Natural killer cell treated with Interleukin-12 subunit alpha and Interleukin-12 subunit beta and Interleukin-15 and Interleukin-18, amount 100 ng/mL, for 72 hours (primary cell): ENCODE data around the gene NPIPA5. TPM values are rescaled to one million over a fixed set of nuclear protein-coding genes. Genes with fewer than 3 reads are reported as not detected.
"Not testable (repeated sequence)": the region's sequence is repeated elsewhere in the genome, so short reads cannot be mapped to it uniquely, and the experiment has no call there.

Experiments used
- ATAC-seq, 2 donors: fragments of 150-1000 bp; cut with Tn5 transposase in 1 of 2; sonication (Bioruptor Pico), chemical (Tn5 transposase) in 1 of 2; 2 replicates each; pipeline ENCODE4 v1.10.0; 2021
- DNase-seq: peaks from one replicate; pipeline ENCODE4 v3.0.0; 2022; ENCODE audit warnings: low spot score
- H3K27ac Mint-ChIP-seq, 2 donors: 1 replicate in 1 of 2; 2 replicates in 1 of 2; pipeline ENCODE4 v1.8.0; 2022; ENCODE audit warnings: mixed read lengths in 2 of 2, mild to moderate bottlenecking in 1 of 2, moderate library complexity in 1 of 2
- H3K27me3 Mint-ChIP-seq, 2 donors: 1 replicate in 1 of 2; 2 replicates in 1 of 2; pipeline ENCODE4 v1.8.0; 2022; ENCODE audit warnings: mixed read lengths in 2 of 2
- H3K36me3 Mint-ChIP-seq: one replicate; pipeline ENCODE4 v1.8.0; 2022; ENCODE audit warnings: mixed read lengths
- H3K4me1 Mint-ChIP-seq, 2 donors: 1 replicate in 1 of 2; 2 replicates in 1 of 2; pipeline ENCODE4 v1.8.0; 2022; ENCODE audit warnings: low read depth in 2 of 2, mixed read lengths in 2 of 2, mild to moderate bottlenecking in 1 of 2
- H3K4me3 Mint-ChIP-seq: one replicate; pipeline ENCODE4 v1.8.0; 2022; ENCODE audit warnings: mixed read lengths
- H3K9me3 Mint-ChIP-seq: 2 replicates; pipeline ENCODE4 v1.8.0; 2022; ENCODE audit warnings: mixed read lengths
- total RNA-seq, 2 donors: library from RNA; stranded (reverse); gene quantifications; one replicate each; pipeline ENCODE4 v1.2.3, GENCODE V29; 2022

Gene NPIPA5
- total RNA-seq = 10 to 100 TPM in 1 of 2 donors, under 1 TPM in 1; 0.43 to 15.5 TPM

DNA sequence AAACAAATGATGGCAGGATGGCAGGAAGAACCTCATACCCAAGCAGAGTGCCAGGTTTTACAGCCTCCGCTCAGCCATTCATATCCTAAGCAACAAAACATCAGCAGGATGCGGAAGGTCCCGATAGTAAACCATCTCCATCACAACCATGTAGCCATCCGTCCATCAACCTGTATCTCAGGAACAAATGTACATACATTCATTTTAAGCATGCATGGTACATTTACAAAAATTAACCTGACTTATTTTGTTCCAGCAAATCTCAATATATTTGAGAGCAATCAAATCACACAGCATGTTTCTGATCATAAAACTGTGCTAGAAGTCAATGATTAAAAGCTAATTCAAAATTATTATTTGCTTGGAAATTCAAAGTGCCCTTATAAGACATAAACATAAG, at the start of gene NPIPA5:
Gene NPIPA5 (minus strand): TSS at position 101 of the 400 bp plus-strand sequence. CDS start 0 bp downstream, at position 101.
- not testable (repeated sequence) for H3K4me3 Mint-ChIP-seq, H3K27me3 Mint-ChIP-seq, H3K27ac Mint-ChIP-seq, H3K4me1 Mint-ChIP-seq, H3K36me3 Mint-ChIP-seq, DNase-seq, ATAC-seq, H3K9me3 Mint-ChIP-seq

DNA sequence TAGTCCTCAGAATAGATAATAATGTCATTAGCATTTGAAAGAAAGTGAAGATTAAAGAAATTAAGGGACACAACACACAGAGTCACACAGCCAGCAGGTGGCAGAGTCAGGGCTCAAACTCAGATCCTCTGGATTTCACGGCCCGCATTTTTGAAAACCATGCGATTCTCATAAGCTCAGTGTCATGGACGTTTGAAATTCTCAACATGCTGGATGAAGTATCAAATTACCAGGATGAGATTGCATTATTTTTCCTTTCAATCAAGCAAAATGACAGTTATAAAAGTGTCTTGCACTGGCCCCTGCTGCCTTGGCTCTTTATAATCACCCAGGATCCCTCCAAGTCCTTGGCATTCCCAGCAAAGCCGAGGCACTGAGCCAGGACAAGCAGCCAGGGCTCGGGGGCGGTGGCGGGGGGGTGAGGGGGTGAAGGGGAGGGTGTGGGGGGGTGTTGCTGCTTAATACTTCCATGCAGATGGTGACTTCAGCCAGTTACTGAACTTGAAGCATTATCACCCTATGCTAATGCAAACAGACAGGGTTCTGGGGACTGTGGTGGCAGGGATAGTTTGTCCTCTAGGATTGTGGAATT, 49.6 kb upstream of the NPIPA5 start:
- no peaks in the 10 kb centered on the region for H3K36me3 Mint-ChIP-seq
- H3K4me3 Mint-ChIP-seq = no peak overlapping the region
- ATAC-seq = no peak
- H3K9me3 Mint-ChIP-seq = no peaks in the 10 kb centered on the region
- H3K4me1 Mint-ChIP-seq = no peaks in the 10 kb centered on the region
- H3K27ac Mint-ChIP-seq = no peak overlapping the region
- no peak for DNase-seq
- H3K27me3 Mint-ChIP-seq = peaks cover 3 to 8% of the 10 kb centered on the region in 2 donors

DNA sequence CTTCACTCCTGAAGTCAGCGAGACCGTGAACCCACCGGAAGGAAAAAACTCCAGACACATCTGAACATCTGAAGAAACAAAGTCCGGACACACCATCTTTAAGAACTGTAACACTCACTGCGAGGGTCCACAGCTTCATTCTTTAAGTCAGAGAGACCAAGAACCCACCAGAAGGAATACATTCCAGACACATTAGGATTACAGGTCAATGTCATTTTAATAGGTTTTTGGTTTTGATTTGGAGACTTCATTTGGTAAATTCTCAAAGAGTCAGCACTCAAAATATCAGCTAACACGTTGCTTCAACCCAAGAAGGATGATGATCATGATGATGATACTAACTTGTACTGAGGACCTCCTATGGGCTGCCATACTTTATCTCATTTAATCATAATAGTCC, 48.7 kb upstream of the NPIPA5 start:
- Mint-ChIP-seq H3K27me3 (peaks cover 3 to 8% of the 10 kb centered on the region in 2 donors), H3K27ac (no peak overlapping the region), H3K36me3 (no peaks in the 10 kb centered on the region), H3K4me1 (no peaks in the 10 kb centered on the region), H3K9me3 (no peaks in the 10 kb centered on the region), H3K4me3 (no peak overlapping the region)
- no peak for ATAC-seq
- DNase-seq = no peak

DNA sequence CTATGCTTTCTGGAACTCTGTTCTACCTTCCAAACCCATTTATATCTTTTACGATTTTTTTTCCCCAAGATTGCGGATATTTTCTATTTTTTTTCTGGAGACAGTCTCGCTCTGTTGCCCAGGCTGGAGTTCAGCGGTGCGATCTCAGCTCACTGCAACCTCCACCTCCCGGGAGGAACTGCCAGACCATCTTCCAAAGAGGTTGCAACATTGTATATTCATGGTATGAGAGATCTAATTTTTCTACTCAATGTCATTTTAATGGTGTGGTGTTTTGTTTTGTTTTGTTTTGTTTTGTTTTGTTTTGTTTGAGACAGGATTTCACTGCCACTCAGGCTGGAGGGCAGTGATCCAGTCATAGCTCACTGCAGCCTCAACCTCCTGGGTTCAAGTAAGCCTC, 47.8 kb upstream of the NPIPA5 start:
- Mint-ChIP-seq H3K4me1 (no peaks in the 10 kb centered on the region), H3K36me3 (no peaks in the 10 kb centered on the region), H3K9me3 (no peaks in the 10 kb centered on the region), H3K4me3 (no peak overlapping the region), H3K27me3 (peaks cover 5 to 15% of the 10 kb centered on the region in 2 donors), H3K27ac (no peak overlapping the region)
- ATAC-seq (no peak), DNase-seq (no peak)

DNA sequence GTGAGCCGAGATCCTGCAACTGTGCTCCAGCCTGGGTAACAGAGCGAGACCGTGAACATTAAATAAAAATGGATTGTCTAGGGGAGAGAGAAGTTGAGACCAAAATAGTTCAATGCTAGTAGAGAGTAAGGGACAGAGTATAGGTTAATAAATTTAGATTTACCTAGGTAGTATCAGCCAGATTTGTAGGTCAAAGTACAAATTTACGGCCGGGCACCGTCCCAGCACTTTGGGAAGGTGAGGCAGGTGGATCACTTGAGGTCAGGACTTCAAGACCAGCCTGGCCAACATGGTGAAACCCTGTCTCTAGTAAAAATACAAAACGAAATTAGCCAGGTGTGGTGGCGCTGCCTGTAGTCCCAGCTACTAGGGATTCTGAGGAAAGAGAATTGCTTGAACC, 44.1 kb upstream of the NPIPA5 start:
- no peak overlapping the region for H3K4me3 Mint-ChIP-seq
- DNase-seq (no peak), ATAC-seq (no peak)
- H3K4me1 Mint-ChIP-seq = no peaks in the 10 kb centered on the region
- no peaks in the 10 kb centered on the region for H3K36me3 Mint-ChIP-seq
- H3K27me3 Mint-ChIP-seq = peaks cover 8 to 15% of the 10 kb centered on the region in 2 donors
- no peaks in the 10 kb centered on the region for H3K9me3 Mint-ChIP-seq
- H3K27ac Mint-ChIP-seq = no peak overlapping the region

DNA sequence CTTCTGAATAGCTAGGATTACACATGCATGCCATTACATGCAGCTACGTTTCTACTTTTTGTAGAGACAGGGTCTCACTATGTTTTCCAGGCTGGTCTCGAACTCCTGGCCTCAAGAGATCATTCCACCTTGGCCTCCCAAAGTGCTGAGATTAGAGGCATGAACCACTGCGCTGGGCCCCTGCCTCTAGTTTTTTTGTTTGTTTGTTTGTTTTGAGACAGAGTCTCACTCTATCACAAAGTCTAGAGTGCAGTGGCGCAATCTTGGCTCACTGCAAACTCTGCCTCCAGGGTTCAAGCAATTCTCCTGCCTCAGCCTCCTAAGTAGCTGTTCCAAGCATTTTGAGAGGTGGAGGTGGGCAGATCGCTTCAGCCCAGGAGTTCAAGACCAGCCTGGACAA, 43.6 kb upstream of the NPIPA5 start:
- ATAC-seq, H3K4me3 Mint-ChIP-seq, H3K9me3 Mint-ChIP-seq, H3K27ac Mint-ChIP-seq, H3K36me3 Mint-ChIP-seq, H3K4me1 Mint-ChIP-seq, DNase-seq: not testable (repeated sequence)
- peaks cover 8 to 15% of the 10 kb centered on the region in 2 donors for H3K27me3 Mint-ChIP-seq

DNA sequence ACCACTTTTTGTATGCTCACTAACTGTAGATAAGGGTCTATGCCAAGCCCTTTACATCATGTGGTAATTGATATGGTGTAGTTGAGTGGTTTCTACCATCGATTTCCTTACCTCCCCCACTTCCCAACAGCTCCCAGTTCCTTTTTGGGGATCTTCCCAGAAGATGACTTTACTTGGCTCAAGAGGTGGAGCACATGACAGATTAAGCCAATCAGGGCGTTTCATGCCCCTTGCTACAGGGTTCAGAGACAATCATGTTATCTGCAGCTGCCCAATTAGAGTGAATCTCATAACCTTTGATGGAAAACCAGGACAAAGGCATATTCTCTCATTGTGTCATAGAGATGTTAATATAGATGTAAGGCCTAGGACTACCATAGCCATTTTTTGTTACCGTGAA, 40.1 kb upstream of the NPIPA5 start:
- no peak for DNase-seq
- Mint-ChIP-seq H3K4me1 (no peaks in the 10 kb centered on the region), H3K4me3 (no peak overlapping the region), H3K9me3 (no peaks in the 10 kb centered on the region), H3K36me3 (no peaks in the 10 kb centered on the region), H3K27me3 (peaks cover 8 to 19% of the 10 kb centered on the region in 2 donors), H3K27ac (no peak overlapping the region)
- ATAC-seq = no peak

DNA sequence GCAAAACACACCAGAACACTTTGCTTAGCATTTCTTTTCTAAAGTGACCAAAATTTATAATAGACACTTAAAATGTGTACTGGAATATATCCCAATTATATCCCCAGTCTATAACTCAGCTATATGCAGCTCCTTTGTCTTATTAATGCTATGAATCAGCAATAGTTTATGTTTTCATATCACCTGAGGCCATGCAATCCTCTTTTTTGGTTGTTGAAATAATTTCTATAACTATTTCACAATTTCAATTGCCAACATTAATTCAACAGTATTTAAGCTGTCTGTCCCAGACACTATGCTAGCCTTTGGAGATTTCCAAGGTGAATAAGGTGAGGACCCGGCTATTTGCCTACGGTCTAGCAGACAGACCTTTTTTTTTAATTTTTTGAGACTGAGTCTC, 39.1 kb upstream of the NPIPA5 start:
- Mint-ChIP-seq H3K4me1 (no peaks in the 10 kb centered on the region), H3K27me3 (peaks cover 8 to 19% of the 10 kb centered on the region in 2 donors), H3K27ac (no peak overlapping the region), H3K36me3 (no peaks in the 10 kb centered on the region), H3K4me3 (no peak overlapping the region), H3K9me3 (no peaks in the 10 kb centered on the region)
- ATAC-seq (no peak), DNase-seq (no peak)

DNA sequence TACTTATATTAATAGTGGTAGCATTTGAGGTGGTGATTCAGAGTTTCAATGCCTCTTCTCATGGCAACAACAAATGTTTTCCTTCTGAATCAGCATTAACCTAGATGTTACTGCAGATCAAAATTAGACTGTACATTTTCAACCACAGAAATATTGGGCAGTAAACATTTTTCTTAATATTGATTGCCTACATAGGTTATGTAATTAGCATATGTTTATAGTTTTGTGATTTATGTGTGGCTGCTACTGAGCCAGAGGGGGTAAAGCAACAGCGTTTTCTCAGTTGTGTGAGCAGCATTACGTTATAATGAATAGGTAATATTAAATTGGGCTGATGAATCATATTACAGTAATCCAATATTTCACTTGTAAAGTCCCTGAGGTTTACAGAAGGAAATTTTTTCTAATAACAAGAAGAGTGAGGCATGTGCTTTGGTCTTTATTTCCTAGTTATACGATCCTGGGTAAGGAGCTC, 37.5 kb upstream of the NPIPA5 start:
- H3K27ac Mint-ChIP-seq = no peak overlapping the region
- H3K27me3 Mint-ChIP-seq = peaks cover 6 to 12% of the 10 kb centered on the region in 2 donors
- ATAC-seq = no peak
- H3K9me3 Mint-ChIP-seq = no peaks in the 10 kb centered on the region
- H3K36me3 Mint-ChIP-seq = no peaks in the 10 kb centered on the region
- no peak for DNase-seq
- no peak overlapping the region for H3K4me3 Mint-ChIP-seq
- no peaks in the 10 kb centered on the region for H3K4me1 Mint-ChIP-seq

DNA sequence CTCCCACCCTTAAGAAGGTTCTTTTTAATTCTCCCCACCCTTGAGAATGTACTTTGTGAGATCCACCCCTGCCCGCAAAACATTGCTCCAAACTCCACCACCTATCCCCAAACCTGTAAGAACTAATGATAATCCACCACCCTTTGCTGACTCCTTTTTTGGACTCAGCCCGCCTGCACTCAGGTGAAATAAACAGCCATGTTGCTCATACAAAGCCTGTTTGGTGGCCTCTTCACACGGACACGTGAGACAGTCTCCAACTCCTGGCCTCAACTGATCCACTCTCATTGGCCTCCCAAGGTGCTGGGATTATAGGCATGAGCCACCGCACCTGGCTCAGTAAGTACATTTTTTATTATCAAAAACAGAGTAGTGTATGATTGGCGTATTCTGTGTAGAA, 31.4 kb upstream of the NPIPA5 start:
- not testable (repeated sequence) for H3K27ac Mint-ChIP-seq

DNA sequence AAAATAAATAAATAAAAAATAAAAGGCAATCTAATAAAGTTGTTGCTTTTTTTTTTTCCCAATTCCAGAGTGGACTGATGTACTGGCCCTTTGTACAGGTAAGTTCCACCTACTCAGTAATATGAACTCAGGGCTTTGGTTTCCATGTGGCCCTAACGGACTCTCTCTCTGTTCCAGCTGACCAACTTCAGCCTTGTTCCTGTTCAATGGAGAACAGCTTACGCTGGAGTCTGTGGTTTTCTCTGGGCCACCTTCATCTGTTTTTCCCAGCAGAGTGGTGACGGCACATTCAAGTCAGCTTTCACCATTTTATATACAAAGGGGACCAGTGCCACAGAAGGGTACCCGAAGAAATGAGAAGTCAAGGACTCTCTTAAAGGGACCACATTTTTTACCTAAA, 29.7 kb upstream of the NPIPA5 start:
- not testable (repeated sequence) for H3K36me3 Mint-ChIP-seq, H3K27ac Mint-ChIP-seq, H3K4me3 Mint-ChIP-seq, H3K9me3 Mint-ChIP-seq, ATAC-seq, H3K4me1 Mint-ChIP-seq, H3K27me3 Mint-ChIP-seq, DNase-seq

More for the DNA sequence above, 31.4 kb upstream of the NPIPA5 start:
- ATAC-seq, DNase-seq, H3K36me3 Mint-ChIP-seq, H3K27me3 Mint-ChIP-seq, H3K4me3 Mint-ChIP-seq, H3K9me3 Mint-ChIP-seq, H3K4me1 Mint-ChIP-seq: not testable (repeated sequence)

DNA sequence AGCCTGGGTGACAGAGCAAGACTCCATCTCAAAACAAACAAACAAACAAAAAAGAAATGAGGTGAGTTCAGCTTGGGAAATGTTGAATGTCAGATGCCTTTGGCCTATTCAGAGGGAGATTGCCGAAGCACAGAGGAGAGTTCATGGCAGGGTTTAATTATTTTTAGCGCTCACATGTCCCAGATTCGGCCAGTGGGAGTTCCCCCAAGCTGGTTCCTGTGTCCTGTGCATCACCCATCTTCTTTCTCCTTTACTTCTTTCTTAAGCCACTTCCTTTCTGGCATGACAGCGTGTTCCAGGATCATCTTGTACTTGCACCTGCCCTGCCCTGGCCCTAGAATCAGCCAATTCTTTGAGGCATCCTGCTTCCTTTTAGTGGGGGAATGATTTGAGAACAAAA, 26.7 kb upstream of the NPIPA5 start:
- Mint-ChIP-seq H3K36me3 (no peaks in the 10 kb centered on the region), H3K27ac (no peak overlapping the region), H3K9me3 (no peaks in the 10 kb centered on the region), H3K27me3 (no peaks in the 10 kb centered on the region), H3K4me3 (no peak overlapping the region), H3K4me1 (no peaks in the 10 kb centered on the region)
- no peak for ATAC-seq
- DNase-seq = no peak

DNA sequence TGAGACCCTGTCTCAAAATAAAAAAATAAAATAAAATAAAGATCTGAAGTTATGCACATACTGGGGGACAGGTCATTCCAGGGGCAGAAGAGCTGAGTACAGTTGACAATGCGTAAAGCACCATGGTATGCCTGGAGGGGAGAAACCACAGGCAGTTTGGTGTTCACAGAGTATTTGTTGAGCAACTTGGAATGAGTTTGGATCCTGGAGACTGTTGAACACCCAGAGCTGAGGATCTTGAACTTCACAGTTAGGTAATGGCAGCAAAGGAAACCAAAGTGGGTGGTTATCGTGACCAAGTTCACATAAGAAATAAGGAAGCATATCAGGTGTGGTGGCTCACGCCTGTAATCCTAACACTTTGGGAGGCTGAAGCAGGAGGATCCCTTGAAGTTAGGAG, 26.0 kb upstream of the NPIPA5 start:
- not testable (repeated sequence) for H3K27ac Mint-ChIP-seq, H3K9me3 Mint-ChIP-seq, H3K4me1 Mint-ChIP-seq, DNase-seq, H3K27me3 Mint-ChIP-seq, H3K4me3 Mint-ChIP-seq, ATAC-seq, H3K36me3 Mint-ChIP-seq

DNA sequence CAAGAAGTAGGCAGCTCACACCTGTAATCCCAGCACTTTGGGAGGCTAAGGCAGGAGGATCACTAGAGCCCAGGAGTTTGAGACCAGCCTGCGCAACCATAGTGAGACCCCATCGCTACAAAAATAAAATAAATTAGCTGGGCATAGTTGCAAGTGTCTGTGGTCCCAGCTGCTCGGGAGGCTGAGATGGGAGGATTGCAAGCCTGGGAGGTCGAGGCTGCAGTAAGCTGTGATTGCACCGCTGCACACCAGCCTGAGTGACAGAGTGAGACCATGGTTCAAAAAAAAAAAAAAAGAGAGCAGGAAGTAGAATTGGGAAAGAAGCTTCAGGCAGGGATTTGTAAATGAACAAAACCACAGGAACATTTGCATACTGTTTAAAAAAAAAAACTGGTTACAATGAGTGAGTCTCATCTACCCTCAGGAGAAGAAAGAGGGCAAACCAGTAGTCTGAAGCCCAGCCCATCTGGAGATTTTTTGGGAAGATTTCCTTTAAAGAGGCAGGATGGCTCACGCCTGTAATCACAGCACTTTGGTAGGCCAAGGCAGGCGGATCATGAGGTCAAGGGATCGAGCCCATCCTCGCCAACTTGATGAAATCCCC, 25.4 kb upstream of the NPIPA5 start:
- Mint-ChIP-seq H3K27ac (no peak overlapping the region), H3K9me3 (no peaks in the 10 kb centered on the region), H3K27me3 (no peaks in the 10 kb centered on the region), H3K4me3 (no peak overlapping the region), H3K4me1 (no peaks in the 10 kb centered on the region), H3K36me3 (no peaks in the 10 kb centered on the region)
- ATAC-seq (peak; percentile 27 to 67), DNase-seq (no peak)

DNA sequence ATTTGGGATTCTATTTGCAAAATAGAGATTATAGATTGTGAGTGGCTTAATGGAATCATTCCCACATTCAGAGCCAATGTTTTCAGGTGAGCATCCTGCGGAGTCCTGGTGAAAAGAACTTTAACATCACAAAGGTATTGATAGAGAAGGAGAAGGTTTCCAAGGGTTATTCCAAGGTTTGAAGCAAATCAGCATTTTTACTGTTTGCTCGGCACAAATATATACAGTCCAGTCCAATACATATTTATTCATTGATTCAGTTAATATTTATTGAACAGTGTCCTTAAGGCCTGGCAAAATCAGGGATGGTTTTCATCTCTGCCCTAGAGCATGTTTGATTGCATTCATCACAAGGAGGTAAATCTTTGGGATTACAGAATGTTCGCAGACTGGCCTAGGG, 23.9 kb upstream of the NPIPA5 start:
- Mint-ChIP-seq H3K36me3 (no peaks in the 10 kb centered on the region), H3K4me3 (no peak overlapping the region), H3K4me1 (no peaks in the 10 kb centered on the region), H3K27ac (no peak overlapping the region), H3K27me3 (peaks cover 3 to 4% of the 10 kb centered on the region in 2 donors), H3K9me3 (no peaks in the 10 kb centered on the region)
- no peak for DNase-seq
- ATAC-seq = no peak
